Mucosa of descending colon (tissue), 3 donors: ENCODE results near the gene ZFP36. TPM values are rescaled to one million over a fixed set of nuclear protein-coding genes. Genes with fewer than 3 reads are reported as not detected.

Experiments used
- ATAC-seq: fragments of 200-7000 bp; cut with Tn5 transposase; one replicate; pipeline ENCODE4 v1.9.1; 2020; ENCODE audit warnings: mild to moderate bottlenecking, moderate library complexity
- DNase-seq, 3 donors: peaks; one replicate each; pipeline ENCODE4 v3.0.0-alpha.2; 2020
- H3K36me3 ChIP-seq: fragments of 200-600 bp; one replicate; pipeline ENCODE4 v1.8.0; 2021; ENCODE audit warnings: low read depth, mild to moderate bottlenecking
- H3K4me1 ChIP-seq: fragments of 200-600 bp; one replicate; pipeline ENCODE4 v1.8.0; 2021; ENCODE audit warnings: low read depth, mild to moderate bottlenecking
- H3K4me3 ChIP-seq: fragments of 200-600 bp; one replicate; pipeline ENCODE4 v1.8.0; 2021; ENCODE audit warnings: mild to moderate bottlenecking
- H3K9me3 ChIP-seq: fragments of 200-600 bp; one replicate; pipeline ENCODE4 v1.8.0; 2021; ENCODE audit warnings: mild to moderate bottlenecking
- CTCF ChIP-seq: fragments of 200-600 bp; IDR thresholded peaks from one replicate; pipeline ENCODE4 v1.8.0; 2022; ENCODE audit warnings: antibody characterized with exemption, mild to moderate bottlenecking
- intact Hi-C, 2 donors: fragments of 100-400 bp; cut with DNase I in 1 of 2; cut with micrococcal nuclease in 1 of 2; formaldehyde crosslinking; loops; one replicate each; pipeline versions ENCODE4 v1.11.0 to v1.11.1; 2022; cut with DNase I, micrococcal nuclease
- total RNA-seq, 3 donors: library from RNA; stranded (reverse); fragmentation: NEBNext Ultra II Directional in 2 of 3; extraction: Animal tissue kit (Norgen Biotek cat#: 25700) in 2 of 3; gene quantifications; one replicate each; pipeline versions ENCODE4 v1.2.1 to v1.2.4, GENCODE V29; 2021 to 2023
- donor health status: DM: no; HTN: no; CAD: no; lungs with moderate emphysema.
- donor health status: DM: no; HTN: no; CAD: no.
- donor health status: DM: no; HTN: yes; CAD: no.

ZFP36 gene
- total RNA-seq, 3 donors from 2014 or later: 200 to 236 (median 235) TPM

- H3K4me1 ChIP-seq: no peaks in the 10 kb centered on the region
- no peak overlapping the region for H3K4me3 ChIP-seq
- no peaks in the 10 kb centered on the region for H3K36me3 ChIP-seq
- no peaks in the 10 kb centered on the region for H3K9me3 ChIP-seq
- DNase-seq (no peak), ATAC-seq (peak; percentile 54)
- intact Hi-C loops: no loop called here
- TF ChIP-seq CTCF: no peak
Observed at GRCh38 chr19:39363901-39364457, 42.7 kb upstream of the ZFP36 start.

GRCh38 chr19:39365531-39365930, 41.1 kb upstream of the ZFP36 start:
- no peak for TF ChIP-seq CTCF
- DNase-seq: no peak
- no peaks in the 10 kb centered on the region for H3K36me3 ChIP-seq
- intact Hi-C loops: no loop called here
- no peaks in the 10 kb centered on the region for H3K4me1 ChIP-seq
- no peak for ATAC-seq
- H3K4me3 ChIP-seq: no peak overlapping the region
- no peaks in the 10 kb centered on the region for H3K9me3 ChIP-seq

- Histone ChIP-seq H3K9me3 (no peaks in the 10 kb centered on the region), H3K4me1 (no peaks in the 10 kb centered on the region), H3K36me3 (peaks cover 3% of the 10 kb centered on the region), H3K4me3 (no peak overlapping the region)
- DNase-seq: no peak
- TF ChIP-seq CTCF: no peak
- ATAC-seq: no peak
- intact Hi-C loops: no loop called here
Observed at GRCh38 chr19:39369200-39369599, 37.4 kb upstream of the ZFP36 start.

- Histone ChIP-seq H3K9me3 (no peaks in the 10 kb centered on the region), H3K36me3 (peaks cover 3% of the 10 kb centered on the region), H3K4me1 (no peaks in the 10 kb centered on the region), H3K4me3 (no peak overlapping the region)
- ATAC-seq: no peak
- no peak for TF ChIP-seq CTCF
- intact Hi-C loops: no loop called here
- no peak for DNase-seq
Observed at GRCh38 chr19:39370735-39371134, 35.9 kb upstream of the ZFP36 start.

- intact Hi-C loops: no loop called here
- peak; percentile 57 for ATAC-seq
- H3K36me3 ChIP-seq: peaks cover 5% of the 10 kb centered on the region
- no peaks in the 10 kb centered on the region for H3K4me1 ChIP-seq
- H3K4me3 ChIP-seq: no peak overlapping the region
- DNase-seq: peak in 2 of 3 donors; percentile 40 to 61
- no peak for TF ChIP-seq CTCF
- H3K9me3 ChIP-seq: no peaks in the 10 kb centered on the region
Observed at GRCh38 chr19:39372047-39372802, 34.4 kb upstream of the ZFP36 start.
